NCI-H82 (cell line): ENCODE data around the gene USP37.
"Not testable (repeated sequence)": the region's sequence is repeated elsewhere in the genome, so short reads cannot be mapped to it uniquely, and the experiment has no call there.

Experiments
- DNase-seq: peaks from one replicate; lab custom pipeline; 2025; lab: John Stamatoyannopoulos, UW

The USP37 gene

GRCh38 chr2:218555527-218555926 is 12.6 kb downstream of the USP37 start:
- DNase-seq = no peak

GRCh38 chr2:218554225-218554624 is 13.9 kb downstream of the USP37 start:
- DNase-seq = not testable (repeated sequence)

GRCh38 chr2:218547978-218548377 is 20.2 kb downstream of the USP37 start:
- DNase-seq = no peak

- DNase-seq = no peak
Measured at GRCh38 chr2:218547511-218547910, 20.6 kb downstream of the USP37 start.

GRCh38 chr2:218546012-218546411 is 22.1 kb downstream of the USP37 start:
- no peak for DNase-seq

GRCh38 chr2:218540015-218540414 is 28.1 kb downstream of the USP37 start:
- DNase-seq = no peak

- no peak for DNase-seq
Measured at GRCh38 chr2:218536804-218537494, 31.2 kb downstream of the USP37 start.

- no peak for DNase-seq
Measured at GRCh38 chr2:218529990-218530389, 38.2 kb downstream of the USP37 start.

GRCh38 chr2:218528409-218528808 is 39.7 kb downstream of the USP37 start:
- DNase-seq = not testable (repeated sequence)

- no peak for DNase-seq
Measured at GRCh38 chr2:218523651-218524050, 44.5 kb downstream of the USP37 start.

GRCh38 chr2:218518876-218519275 is 49.3 kb downstream of the USP37 start:
- no peak for DNase-seq

GRCh38 chr2:218517434-218518206 is 50.5 kb downstream of the USP37 start:
- no peak for DNase-seq

GRCh38 chr2:218516614-218517013 is 51.5 kb downstream of the USP37 start:
- DNase-seq = peak; percentile 37

- DNase-seq = no peak
Measured at GRCh38 chr2:218513676-218514075, 54.5 kb downstream of the USP37 start.

- DNase-seq = no peak
Measured at GRCh38 chr2:218508299-218508698, 59.9 kb downstream of the USP37 start.

- DNase-seq = no peak
Measured at GRCh38 chr2:218505754-218506371, 62.3 kb downstream of the USP37 start.

- no peak for DNase-seq
Measured at GRCh38 chr2:218501665-218502064, 66.5 kb downstream of the USP37 start.

GRCh38 chr2:218500501-218501060 is 67.6 kb downstream of the USP37 start:
- no peak for DNase-seq

- no peak for DNase-seq
Measured at GRCh38 chr2:218485986-218486667, 82.0 kb downstream of the USP37 start.

- DNase-seq = no peak
Measured at GRCh38 chr2:218482651-218483050, 85.5 kb downstream of the USP37 start.

- DNase-seq = no peak
Measured at GRCh38 chr2:218479595-218479994, 88.6 kb downstream of the USP37 start.

GRCh38 chr2:218478544-218478943 is 89.6 kb downstream of the USP37 start:
- no peak for DNase-seq
